Cardiac fibroblast (primary cell): ENCODE data around the gene NOTCH1.

Source experiments
- DNase-seq, 2 donors: peaks; one replicate each; pipeline versions ENCODE4 v3.0.0 to v3.0.0-alpha.2; 2010; ENCODE audit warnings: low read depth in 2 of 2
- H3K4me3 ChIP-seq, 2 donors: replicated peaks in 1 of 2; 1 replicate in 1 of 2; 2 replicates in 1 of 2; pipeline ENCODE4 v1.5.1; 2011; ENCODE audit warnings: low read depth in 2 of 2, low read length in 2 of 2, mild to moderate bottlenecking in 2 of 2, moderate library complexity in 1 of 2
- TF ChIP-seq, protein P1 (sequence below): IDR thresholded peaks from one replicate; pipeline ENCODE4 v1.5.1; 2011; ENCODE audit warnings: low read depth, mild to moderate bottlenecking, low read length, inconsistent platforms

Gene NOTCH1

DNA sequence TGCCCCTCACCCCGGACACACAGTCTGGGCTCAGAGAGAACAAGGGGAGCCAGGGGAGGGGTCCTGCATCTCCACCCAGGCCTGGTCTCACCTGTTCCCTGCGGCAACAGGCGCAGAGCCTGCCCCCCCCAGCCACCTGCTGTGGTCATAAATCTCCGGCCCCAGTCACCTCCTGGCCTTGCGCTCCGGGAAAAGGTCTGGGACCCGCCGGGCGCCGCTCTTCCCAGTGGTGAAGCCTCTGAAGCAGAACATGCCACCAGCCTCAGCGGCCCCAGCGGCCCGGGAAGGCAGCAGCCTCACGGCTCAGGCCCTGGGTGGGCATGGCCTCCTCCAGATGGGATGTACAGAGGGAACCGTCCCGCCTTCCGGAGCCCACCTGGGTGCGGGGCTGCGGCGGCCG, 20.6 kb downstream of the NOTCH1 start:
- H3K4me3 ChIP-seq, result no peak overlapping the region
- no peak for DNase-seq
- TF ChIP-seq, protein P1, sequence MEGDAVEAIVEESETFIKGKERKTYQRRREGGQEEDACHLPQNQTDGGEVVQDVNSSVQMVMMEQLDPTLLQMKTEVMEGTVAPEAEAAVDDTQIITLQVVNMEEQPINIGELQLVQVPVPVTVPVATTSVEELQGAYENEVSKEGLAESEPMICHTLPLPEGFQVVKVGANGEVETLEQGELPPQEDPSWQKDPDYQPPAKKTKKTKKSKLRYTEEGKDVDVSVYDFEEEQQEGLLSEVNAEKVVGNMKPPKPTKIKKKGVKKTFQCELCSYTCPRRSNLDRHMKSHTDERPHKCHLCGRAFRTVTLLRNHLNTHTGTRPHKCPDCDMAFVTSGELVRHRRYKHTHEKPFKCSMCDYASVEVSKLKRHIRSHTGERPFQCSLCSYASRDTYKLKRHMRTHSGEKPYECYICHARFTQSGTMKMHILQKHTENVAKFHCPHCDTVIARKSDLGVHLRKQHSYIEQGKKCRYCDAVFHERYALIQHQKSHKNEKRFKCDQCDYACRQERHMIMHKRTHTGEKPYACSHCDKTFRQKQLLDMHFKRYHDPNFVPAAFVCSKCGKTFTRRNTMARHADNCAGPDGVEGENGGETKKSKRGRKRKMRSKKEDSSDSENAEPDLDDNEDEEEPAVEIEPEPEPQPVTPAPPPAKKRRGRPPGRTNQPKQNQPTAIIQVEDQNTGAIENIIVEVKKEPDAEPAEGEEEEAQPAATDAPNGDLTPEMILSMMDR, result no peak

DNA sequence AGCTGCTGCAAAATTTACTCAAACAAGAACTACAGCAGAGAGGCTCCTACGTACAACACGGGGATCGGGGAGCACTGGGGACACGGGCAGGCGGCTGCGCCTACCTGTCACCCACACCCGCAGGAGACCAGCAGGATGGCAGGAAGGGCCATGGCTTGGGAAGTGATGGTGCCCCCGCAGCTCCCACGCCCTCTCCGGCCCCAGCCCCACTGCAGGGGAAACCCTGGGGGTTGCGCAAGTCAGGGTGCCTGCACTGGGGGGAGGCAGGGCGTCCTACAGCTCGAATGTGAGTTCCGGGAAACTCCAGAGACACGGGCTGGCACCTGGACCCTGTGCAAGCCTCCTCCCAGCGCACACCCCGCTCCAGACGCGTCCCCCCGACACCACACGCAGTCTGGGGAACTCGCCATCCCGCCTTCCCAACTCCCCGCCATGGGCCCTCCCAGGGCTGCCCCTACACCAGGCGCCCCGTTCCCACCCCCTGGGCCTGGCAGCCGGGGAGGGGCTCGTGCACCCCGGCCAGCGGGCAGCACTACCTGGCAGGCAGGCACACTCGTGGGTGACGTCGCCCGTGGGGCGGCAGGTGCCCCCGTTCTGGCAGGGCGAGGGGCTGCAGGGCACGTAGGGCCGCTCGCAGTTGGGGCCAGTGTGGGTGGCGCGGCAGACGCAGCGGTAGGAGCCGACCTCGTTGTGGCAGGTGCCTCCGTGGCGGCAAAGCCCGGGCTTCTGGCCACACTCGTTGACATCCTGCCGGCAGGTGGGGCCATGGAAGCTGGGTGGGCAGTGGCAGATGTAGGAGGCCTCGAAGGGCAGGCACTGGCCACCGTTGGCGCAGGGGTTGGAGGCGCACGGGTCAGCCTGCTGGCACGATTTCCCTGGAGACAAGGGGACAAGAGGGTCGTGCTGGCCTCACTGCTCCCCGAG, 23.3 kb downstream of the NOTCH1 start:
- TF ChIP-seq, protein P1, result no peak
- DNase-seq, result no peak
- no peak overlapping the region for H3K4me3 ChIP-seq

DNA sequence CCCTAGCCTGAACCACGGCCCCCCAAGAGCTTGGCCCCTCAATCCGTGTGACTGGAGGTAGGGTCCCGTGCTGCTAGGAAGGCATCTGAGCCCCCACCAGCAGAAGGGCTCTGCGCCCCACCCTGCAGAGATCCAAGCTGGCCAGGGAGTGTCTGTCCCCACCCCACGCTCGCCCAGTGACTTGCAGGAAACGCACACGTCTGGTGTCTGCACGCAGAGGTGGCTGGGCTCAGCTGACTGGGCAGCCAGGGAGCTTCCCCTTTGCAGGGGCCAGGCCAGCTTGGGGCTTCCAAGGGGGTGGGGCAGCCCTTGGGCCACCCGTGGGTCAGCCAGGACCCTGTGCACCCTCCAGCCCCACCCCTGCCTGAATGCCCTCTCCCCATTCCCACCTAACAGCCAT, 24.3 kb downstream of the NOTCH1 start:
- TF ChIP-seq, protein P1, result no peak
- H3K4me3 ChIP-seq, result no peak overlapping the region
- no peak for DNase-seq

DNA sequence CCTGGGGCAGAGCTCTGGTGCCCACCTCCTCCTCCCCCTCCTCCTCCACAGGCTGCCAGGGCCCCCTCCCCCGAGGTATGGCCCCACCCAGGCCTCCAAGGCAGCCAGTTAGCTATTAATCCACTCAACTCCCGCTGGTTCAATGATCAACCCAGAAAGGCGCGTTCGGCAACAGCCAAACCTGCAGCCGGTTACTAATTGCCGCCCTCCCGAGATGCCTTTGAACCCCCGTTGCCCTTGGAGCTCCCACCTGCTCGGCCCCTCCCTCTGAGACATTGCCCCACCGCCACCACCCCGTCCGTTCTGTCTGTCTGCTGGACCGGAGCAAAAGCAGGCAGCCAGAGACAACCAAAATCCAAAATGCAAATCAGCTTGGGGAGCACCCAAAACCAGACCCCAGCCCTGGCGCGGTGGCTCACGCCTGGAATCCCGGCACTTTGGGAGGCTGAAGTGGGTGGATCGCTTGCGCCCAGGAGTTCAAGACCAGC, 25.8 kb downstream of the NOTCH1 start:
- no peak overlapping the region for H3K4me3 ChIP-seq
- TF ChIP-seq, protein P1, result no peak
- no peak for DNase-seq

DNA sequence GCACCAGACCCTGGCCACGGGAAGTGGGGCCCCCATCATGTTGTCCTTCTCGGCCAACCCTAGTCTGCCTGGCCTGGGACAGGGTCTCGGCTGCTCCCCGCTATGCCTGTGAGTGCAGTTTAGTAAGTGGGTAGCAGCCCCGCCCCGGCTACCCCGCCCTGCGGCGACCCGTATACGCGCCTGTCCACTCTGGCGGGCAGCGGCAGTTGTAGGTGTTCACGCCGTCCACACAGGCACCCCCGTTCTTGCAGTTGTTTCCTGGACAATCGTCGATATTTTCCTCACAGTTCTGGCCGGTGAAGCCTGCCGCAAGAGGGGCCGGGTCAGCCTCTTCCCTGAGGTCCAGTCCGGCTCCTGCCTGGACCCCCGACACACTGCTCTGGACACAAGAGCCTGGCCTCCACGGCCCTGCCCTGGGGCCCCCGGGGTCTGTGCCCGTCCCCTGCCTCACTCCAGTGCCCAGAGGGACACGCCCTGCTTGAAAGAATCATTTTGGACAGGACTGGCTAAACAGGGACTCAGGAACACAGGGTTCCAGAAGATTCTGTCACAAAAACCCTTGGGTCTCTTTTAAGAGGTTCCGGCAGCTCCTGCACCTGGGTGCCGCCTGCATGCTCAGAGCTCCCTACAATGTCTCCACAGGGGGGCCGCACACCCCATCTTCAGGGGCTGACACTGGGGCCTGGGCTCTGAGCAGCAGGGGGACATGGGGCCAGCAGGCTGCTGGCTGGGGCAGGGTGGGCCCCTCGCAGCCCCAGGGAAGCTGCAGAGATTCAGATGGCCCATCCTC, 26.4 kb downstream of the NOTCH1 start:
- H3K4me3 ChIP-seq, result no peak overlapping the region
- no peak for DNase-seq
- TF ChIP-seq, protein P1, result no peak

DNA sequence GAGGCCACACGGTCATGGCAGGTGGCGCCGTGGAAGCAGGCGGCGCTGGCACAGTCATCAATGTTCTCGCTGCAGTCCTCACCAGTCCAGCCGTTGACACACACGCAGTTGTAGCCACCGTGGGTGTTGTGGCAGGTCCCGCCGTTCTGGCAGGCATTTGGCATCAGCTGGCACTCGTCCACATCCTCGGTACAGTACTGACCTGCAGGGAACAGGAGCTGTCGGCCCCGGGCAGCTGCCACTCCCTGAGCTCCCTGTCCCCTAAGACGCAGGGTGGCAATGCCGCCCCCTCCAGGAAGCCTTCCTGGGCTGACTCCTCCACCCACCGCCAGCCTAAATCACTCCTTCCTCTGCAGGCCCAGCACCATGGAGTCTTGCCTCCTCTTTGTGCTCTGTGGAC, 27.2 kb downstream of the NOTCH1 start:
- TF ChIP-seq, protein P1, result no peak

More for the DNA sequence above, 27.2 kb downstream of the NOTCH1 start:
- no peak for DNase-seq
- H3K4me3 ChIP-seq, result no peak overlapping the region
